GM19025 (cell line): ENCODE measurements around the gene PLEKHA6.

Source experiments
- ATAC-seq: cut with Tn5 transposase; IDR thresholded peaks from one replicate; pipeline ENCODE4 v1.9.1; 2021; ENCODE audit warnings: mild to moderate bottlenecking, low read depth, moderate library complexity; ENCODE audit not compliant: unreplicated experiment

The PLEKHA6 gene

DNA sequence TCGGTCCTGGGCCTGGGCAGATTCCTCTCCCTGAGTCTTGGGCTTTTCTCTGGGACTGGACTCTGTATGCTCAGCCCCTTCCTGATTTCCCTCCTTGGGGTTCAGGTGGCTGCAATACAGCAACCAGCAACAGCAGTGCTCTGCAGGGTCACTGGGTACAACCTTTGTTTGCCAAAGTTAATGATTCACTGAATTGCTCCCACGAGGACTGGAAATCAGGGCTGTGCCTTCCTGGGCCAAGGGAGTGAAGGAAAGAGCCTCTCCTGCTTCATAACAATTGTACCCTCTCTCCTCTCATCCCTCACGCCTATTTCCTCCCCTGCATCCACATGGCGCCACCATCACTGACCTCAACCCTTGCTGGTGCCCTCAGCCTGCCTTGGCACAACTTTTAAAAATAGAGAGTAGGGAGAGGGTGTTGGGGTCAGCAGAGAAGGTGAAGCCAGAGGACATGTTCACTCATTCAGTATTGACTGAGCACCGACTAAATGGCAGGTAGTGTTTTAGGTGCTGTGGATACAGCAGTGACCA, 93.2 kb downstream of the PLEKHA6 start:
- no peak for ATAC-seq

DNA sequence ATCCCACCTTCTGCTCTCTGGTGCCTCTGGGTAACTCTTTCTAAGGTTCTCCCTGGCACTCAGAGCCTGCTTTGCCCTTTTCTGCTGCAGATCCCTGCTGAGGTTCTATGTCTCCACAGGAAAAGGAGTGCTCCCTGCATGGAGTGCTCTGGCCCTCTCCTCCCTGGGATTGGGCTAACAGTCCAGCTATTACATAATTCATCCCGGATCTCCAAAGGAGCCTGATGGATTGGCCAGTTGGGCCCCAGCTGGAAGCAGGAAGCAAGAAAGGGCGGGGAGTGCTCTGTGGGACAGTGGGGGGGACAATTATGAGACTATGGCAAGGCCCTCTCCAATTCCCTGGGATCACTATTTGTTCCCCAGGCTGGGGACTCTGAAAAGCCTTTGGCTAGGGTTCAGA, 94.1 kb downstream of the PLEKHA6 start:
- ATAC-seq = no peak

DNA sequence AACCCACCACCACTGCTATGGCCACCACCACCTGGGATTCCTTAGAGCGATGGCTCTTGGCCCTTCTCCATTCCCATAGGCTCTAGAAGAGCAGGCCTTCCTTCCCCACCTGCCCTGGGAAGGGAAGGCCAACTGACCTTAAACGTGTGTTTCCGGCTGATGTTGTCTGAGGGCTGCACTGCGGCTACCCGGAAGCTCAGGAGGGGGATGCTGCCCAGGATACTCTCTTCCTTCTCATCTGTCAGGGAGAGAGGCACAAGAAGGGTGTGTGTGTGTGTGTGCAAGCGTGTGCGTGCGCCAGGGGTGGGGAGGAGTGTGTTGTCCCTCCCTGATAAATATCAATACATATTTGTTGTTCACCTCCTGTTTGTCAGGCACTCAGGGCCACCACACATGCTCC, 94.9 kb downstream of the PLEKHA6 start:
- ATAC-seq = no peak

DNA sequence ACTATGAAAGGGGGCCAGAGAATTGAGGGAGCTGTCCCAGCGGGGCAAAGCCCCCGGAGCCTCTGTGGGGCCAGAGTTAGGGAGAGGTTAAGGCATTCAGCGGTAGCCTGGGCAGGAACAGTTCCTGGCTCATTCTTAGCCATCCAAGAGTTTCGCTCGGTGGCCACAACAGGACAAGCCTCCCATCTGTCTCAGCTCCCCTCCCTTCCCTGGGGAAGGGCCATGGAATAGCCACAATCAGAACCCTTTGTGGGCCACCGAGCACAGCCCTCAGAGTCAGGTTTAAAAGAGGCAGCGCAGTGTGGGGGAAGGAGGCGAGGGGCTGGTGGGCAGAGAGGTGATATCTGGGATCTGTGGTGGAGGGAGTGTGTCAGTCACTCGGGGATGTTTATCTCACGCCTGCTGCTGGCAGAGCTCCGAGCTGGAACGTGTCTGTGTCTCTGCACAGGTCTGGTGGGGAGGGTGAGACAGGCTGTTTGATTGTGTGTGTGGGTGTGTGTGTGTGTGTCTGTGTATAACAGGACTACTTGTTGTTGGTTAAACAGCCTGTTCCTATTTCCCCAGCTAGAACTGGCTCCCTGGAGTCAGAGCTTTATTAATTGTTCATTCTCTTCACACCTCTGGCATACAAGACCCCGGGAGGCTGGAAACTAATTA, 96.3 kb downstream of the PLEKHA6 start:
- no peak for ATAC-seq

DNA sequence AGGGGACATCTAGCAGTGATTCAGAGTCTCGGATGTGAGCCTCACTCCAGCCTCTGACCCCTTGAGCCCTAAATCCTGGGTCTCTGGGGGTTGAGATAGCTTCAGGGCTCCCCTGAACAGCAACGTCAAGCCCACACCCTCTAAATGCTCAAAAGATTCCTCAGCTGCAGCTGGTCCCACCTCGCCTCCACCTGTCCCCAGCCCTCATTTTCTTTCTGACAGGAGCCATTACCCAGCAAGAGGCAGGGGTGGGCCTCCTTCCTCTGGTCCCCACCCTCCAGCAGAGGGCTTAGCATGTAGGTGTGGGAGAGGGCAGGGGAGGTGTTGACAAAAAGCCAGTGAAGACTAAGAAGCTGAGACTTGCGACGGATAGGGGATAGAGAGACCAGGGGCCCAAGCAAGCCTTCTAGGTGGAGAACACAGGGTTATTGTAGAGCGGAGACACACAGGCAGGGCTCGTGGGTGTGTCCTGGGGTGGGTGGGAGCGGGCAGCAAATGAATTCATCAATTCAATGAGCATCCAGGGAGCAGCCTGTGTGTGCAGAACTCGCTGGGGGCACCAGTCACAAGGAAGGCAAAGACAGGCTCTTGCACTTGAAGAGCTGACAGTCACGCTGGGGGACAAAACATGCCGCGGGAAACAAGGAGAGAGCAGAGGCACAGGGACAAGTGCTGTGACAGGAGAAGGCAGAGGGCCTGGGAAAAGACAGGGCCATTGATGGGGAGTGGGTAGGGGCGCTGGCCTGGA, 97.0 kb downstream of the PLEKHA6 start:
- no peak for ATAC-seq

DNA sequence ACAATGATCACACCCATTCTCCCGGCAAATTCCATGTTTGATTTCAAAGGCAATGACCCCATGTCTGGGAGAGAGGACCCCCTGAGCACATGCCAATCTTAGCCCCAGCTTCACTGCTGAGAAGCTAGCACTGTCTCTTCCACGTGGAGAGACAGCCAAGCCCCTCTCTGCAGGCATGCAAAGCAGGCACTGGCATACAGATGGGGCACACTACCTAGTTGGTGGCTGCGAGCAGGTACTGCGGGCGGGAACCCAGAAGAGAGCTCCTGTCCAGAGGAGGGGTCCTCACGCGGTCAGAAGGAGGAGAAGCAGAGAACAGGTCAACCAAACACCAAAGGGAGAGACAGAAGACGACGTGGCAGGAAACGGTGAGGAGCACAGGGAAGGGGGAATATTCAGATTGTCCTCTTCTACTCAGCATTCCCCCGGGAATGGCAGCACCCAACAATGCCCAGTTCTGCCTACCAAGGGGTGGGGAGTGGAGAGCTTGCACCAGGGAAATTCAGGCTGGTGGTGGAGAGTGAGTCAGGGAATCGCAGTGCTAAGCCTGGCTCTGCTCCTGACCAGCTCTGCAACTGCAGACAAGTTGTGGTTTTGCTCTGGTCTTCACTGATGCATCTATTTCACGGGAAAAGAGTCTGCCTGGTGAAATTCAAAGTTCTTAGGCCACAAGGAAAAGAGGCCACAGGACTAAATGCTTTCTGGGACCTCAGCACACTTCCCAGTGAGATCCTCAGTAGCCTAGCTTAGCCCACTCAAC, 97.8 kb downstream of the PLEKHA6 start:
- ATAC-seq = no peak

DNA sequence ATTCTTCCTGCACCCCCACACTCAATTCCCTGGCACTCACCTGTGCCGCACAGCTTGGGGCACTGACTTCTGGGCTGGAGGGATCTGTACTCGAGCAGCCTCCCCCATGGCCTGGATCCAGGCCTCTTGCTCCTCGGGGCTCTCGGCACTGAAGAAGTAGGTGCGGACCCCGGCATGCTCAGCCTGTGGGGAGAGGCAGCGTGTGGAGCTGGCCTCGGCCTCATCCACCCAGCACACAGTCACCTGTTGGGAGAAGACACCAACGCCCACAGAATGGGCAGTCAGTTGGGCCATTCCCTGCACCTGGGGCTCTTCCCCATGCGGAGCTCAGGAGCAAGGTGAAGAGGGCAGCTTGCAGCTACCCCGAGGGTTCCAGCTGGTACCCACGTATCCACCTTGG, 98.5 kb downstream of the PLEKHA6 start:
- ATAC-seq = no peak

DNA sequence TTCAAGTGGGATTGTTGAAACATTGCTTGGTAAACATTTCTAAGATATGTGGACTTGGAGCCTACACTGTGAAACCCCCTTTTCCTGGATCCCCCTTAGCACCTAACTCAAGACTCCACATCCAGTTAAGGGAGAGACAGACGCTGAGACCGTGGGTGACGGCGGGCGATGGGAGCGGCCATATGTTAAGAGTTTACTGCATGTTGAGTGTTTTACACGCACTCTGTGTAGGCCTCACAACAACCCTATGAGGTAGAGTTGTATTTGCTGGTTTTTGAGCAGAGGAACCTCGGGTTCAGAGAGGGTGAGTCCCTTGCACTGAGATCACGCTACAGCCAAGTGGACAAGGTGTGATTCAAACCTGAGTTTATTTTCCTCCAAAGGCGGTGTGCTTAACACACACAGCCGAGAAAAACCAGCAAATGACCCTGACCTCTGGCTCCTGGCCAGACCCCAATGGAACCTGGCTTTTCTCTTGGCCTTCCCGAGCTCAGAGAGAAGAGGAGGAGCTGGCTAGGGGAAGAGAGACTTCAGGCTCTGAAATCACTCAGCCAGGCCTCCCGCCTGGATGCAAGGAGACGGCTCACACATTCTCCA, 99.0 kb downstream of the PLEKHA6 start:
- ATAC-seq = no peak

DNA sequence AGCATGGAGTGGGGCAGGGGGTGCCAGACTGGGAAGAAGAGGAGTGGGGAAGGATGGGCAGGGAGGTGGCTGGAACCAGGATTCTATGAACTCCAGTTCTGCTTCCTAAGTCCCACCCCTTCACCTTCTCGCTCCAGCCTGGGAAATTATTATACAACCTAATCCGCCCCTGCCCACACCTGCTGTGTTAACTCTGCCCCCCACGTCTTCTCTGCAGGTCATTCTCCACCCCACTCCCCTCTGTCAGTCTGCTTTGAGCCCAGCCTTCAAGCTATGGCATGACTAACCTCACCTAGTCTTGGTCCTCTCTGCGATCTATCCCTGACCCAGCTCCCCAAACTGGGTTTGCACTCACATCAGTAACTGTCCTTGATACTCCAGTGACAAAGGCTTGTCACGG, 99.9 kb downstream of the PLEKHA6 start:
- ATAC-seq = no peak

DNA sequence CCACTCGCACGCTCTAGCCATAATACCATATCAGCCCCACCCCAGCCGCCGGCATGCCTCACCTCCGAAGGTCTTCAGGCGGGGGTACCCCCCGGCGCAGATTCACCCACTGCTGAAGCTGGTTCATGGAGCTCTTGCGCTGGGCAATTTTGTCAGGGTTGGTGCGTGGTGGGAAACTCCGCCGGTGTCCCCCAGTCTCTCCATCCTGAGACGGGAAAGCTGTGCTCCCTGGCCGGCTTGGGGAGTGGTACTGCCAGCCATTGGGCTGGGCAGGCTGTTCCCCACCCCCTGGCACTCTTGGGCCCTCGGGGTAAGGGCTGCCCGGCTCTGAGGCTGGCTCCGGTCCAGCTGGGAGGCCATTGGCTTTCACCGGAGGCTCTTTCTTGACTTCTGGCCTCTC, 100.5 kb downstream of the PLEKHA6 start:
- no peak for ATAC-seq

DNA sequence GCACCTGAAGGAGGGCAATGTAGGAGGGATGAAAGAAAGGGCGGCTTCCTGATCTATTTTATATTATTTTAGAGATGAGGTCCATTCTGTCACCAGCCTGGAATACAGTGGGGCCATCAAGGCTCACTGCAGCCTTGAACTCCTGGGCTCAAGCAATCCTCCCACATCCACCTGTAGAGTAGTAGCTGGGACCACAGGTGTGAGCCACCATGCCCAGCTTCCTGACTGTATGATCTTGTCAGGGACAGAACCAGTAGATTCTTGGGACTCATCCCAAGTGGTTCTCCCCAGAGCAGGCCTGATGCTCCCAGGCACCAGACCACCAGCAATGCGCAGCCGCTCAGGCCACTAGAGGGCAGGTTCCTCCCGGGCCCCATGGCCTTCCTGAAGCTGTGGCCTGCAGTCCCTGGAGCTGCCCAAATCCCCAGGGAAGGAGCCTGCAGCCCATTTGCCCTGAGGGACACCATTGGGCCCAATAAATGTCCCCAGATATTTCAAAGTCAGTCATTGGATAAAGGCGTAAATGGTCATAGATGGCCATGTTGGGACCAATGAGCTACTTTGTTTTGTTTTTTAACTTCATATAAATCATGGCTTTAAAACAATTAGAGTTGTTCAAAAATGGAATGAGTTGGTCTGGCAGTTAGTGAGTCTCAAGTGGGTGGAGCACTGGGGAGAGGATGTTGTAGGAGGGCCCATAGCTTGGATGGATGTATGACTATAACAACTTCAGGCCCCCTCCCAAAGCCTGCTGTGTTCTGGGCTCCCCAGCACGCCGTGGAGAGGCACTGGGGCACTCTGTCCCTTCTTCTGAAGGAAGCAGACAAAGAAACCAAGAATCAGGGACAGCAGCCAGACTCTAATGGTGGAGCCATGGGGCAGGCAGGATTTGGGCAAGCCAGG, 101.3 kb downstream of the PLEKHA6 start:
- no peak for ATAC-seq

DNA sequence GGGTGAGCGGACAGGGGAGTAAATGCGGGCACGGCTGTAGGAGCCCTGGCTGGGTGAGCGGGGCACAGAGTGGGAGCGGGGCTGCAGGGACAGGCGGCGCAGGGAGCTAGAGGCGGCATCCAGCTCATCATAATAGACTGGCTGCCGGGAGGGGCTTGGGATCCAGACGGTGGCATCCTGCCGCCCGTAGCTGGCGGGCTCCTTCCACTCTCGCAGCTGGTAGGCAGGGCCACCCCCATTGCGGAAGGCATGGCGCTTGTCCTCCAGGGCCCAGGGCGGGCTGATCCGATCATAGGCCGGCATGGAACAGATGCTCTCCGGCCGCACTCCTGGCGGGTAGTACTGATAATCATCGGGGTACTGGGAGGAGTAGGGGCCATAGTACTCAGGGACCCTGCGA, 102.3 kb downstream of the PLEKHA6 start:
- no peak for ATAC-seq

DNA sequence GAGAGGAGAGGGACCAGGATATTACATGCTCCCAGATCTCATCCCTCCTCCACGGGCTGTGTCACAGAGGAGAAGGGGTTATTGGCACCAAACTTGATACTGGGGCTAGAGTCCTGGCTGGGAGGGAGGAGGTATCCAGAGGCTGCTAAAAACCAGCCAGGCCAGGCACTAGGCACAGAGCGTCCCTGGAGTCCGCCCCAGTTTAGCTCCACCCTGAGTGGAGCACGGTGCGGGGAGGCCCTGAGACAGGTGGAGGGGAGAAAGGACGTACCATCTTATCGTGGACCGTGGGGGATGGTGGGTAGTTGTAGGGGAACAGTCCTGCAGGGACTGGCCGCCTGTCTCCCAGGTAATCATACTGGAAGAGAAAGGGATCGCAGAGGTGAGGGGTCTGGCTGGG, 103.2 kb downstream of the PLEKHA6 start:
- ATAC-seq = no peak

DNA sequence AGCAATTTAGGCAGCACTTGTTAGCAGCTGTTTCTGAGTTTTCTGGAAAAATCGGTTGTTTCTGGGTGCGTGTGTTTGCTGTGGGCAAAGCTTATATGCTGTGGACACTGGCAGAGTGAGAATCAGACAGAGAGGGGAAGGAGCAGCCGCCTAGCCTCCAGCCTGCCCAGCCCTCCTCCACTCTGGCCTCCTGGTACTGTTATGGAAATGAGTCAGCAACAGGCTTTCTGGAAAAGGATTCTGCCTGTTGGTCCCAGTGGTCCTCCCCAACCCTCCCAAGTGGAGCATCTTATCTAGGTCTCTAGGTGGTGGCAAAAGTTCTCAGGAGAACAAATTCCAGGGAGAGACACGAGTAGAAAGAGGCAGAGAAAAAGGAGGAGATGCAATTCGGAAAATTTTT, 103.8 kb downstream of the PLEKHA6 start:
- ATAC-seq = no peak

DNA sequence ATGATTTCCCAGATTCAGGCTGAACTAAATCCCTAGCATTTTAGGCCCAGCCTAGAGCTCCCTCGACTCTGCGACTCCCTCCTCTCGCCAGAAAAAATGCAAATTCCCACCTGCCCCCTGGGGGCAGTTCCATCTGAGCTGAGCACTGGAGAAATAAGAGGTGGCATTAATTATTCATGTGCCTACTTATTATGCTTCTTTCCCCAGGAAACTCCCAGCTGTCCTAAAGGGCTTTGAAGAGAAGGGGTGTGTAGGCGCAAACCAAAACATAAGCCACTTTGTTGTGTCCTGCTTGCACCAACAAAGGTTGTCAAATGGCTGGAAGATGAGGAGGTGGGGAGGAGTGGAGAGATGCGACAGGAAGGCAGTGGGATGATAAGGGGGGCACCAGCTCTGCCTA, 104.5 kb downstream of the PLEKHA6 start:
- ATAC-seq = no peak

DNA sequence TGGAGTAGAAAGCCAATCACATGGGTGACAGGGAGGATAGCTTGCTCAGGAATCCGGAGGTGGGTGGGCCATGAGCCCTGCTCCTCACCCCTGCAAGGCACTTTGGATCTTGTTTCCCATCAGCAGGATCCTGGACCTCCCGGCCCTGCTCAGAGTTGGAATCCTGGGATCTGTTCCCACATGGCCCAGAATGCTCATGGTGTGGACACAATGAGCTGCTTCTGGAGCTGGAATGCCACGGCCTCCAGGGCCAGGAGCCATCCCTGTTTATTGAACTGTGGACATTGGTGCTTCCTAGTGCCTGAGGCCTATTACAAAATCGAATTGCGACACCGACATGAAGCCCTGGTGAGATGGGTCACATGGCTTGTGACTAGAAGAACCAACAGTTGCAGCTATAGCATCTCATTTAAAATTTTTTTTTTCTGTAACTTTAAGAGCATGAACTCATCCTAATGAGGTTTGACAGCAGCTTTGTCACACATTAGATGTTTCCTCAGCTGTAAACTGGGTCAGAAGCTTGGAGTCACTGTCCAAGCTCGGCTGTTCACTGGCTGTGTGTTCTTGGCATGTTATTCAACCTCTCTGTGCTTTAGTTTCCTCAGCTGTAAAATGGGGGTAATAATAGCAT, 105.6 kb downstream of the PLEKHA6 start:
- ATAC-seq = no peak

DNA sequence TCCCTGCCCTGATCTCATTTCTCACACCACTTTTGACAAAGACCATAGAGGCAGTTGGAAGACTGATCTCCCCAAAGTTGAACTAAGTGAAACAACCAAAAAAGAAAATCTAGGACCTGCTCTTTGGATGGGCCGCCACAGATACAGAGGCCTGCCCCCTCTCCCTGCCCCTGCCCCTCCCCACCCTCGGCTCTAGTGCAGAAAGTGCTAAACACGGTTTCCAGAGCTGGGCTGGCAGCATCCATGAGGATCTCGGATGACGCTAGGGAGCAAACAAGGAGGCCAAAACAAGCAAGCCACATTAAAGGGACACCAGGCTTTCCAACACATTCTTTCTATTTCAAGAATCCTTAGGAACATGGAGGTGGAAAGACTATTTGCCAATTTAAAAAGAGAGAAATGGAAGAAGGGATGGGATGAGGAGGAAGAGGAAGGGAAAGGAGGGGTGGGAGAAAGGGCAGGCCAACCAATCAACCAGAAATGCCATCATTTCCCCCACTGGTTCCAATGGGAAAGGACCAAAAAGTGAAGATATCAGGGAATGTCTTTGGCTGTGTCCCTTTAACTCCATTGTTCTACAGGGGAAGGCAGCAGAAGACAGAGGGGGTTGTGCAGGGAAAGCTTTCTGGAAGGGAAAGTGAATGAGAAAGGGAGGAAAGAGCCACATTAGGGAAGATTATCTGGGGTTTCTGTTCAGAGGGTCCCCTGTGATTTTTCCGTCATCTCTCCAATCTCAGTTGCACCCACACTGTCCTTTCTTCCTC, 107.6 kb downstream of the PLEKHA6 start:
- ATAC-seq = no peak

DNA sequence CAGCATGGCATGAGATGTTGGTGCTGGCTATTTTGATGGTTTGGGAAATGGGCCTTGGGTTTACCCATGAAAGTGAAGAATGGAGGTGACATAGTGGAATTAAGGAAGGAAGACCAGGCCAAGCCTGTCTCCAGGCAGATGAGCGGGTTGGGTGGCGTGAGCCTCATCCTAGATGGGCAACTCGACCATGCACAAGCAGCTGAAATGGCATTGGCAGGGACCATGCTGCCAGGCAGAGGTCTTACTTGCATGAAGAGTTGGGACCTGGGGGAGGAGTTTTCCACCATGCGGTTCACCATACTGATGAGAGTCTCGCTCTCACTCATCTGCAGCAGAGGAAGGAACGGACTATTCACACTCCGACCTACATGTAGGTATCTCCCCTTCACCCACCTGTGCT, 108.4 kb downstream of the PLEKHA6 start:
- no peak for ATAC-seq
